ENCODE data around the gene SLC28A2. TPM values are rescaled to one million over a fixed set of nuclear protein-coding genes. Genes with fewer than 3 reads are reported as not detected.

SLC28A2 gene
- total and polyA plus RNA-seq, 8 donors = 0.09 to 0.22 TPM; not detected in 6

DNA sequence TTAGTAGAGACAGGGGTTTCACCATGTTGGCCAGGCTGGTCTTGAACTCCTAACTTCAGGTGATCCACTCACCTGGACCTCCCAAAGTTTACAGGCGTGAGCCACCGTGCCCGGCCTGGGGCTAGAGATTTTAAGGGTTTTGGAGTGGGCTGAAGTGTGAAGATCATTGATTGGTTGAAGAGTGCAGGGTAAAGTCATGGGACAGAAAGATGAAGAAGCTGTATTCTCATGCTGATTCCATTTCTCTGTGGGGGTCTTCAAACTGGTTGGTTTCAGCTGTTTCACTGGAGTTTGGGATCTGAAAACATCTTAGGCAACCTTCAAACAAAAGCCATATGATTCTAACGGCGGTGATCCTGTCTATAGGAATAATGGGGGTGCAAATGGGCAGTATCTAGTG lies 74.2 kb downstream of the SLC28A2 start:
- no peak for TF ChIP-seq CTCF (IDR thresholded peaks at IDR 0.05)
- Histone ChIP-seq H3K27me3 (no peaks in the 10 kb centered on the region), H3K4me1 (peaks cover 0 to 10% (median 0%) of the 10 kb centered on the region in 3 donors), H3K36me3 (no peaks in the 10 kb centered on the region), H3K27ac (no peak overlapping the region), H3K9me3 (no peaks in the 10 kb centered on the region), H3K4me3 (no peak overlapping the region)
- ATAC-seq = no peak
- intact Hi-C loops (cut with DNase I) = no loop called here
- DNase-seq = no peak
- 87 to 90% methylated on average over 5 of the region's 5 CpGs for WGBS, 2 donors
- no peak for FAIRE-seq

DNA sequence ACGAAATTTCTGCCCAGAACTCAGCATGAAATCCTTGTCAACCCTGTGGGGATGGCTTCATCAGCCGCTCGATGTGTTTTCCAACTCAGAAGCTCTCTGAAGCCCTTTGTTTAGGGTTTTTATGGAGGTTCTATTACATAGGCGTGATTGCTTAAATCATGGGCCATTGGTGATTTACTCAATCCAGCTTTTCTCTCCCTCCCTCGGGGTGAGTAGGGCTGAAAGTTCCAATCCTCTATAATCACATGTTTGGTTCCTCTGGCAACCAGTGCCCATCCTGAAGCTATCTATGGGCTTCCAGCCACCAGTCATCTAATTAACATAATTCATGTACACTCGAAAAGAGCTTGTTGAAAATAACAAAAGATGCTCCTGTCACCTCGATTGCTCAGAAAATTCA lies 74.7 kb downstream of the SLC28A2 start:
- no peak for FAIRE-seq
- intact Hi-C loops (cut with DNase I) = no loop called here
- Histone ChIP-seq H3K36me3 (no peaks in the 10 kb centered on the region), H3K4me3 (no peak overlapping the region), H3K27me3 (no peaks in the 10 kb centered on the region), H3K27ac (no peak overlapping the region), H3K4me1 (peaks cover 0 to 15% (median 0%) of the 10 kb centered on the region in 3 donors), H3K9me3 (no peaks in the 10 kb centered on the region)
- TF ChIP-seq CTCF (IDR thresholded peaks at IDR 0.05) = no peak
- ATAC-seq = no peak
- DNase-seq = no peak
- 84 to 85% methylated on average over 7 of the region's 7 CpGs for WGBS, 2 donors

Other genes starting within 250 kb of the SLC28A2 start
- 10 to 100 TPM in 2 of 6 donors, 1 to 10 TPM in 4; 6.4 to 14.7 (median 8.9) TPM for gene SORD, start 229.0 kb upstream of the SLC28A2 start, total RNA-seq
- 1 to 10 TPM; 2.1 to 8.9 TPM for gene SORD, start 229.0 kb upstream of the SLC28A2 start, polyA plus RNA-seq
- gene DUOX2, start 138.1 kb upstream of the SLC28A2 start, total RNA-seq = 10 to 100 TPM in 2 of 6 donors, 1 to 10 TPM in 1, under 1 TPM in 3; 0.46 to 32.2 (median 1.0) TPM
- gene DUOX2, start 138.1 kb upstream of the SLC28A2 start, polyA plus RNA-seq = under 1 TPM; 0.15 to 0.35 TPM
- gene DUOXA2, start 137.9 kb upstream of the SLC28A2 start, total RNA-seq = 10 to 100 TPM in 1 of 6 donors, 1 to 10 TPM in 1, under 1 TPM in 2, not detected in 2; 0.35 to 17.0 (median 3.9) TPM
- gene DUOXA2, start 137.9 kb upstream of the SLC28A2 start, polyA plus RNA-seq = under 1 TPM in 1 of 2 donors, not detected in 1; 0.16 TPM
- under 1 TPM in 3 of 6 donors, not detected in 3; 0.17 to 0.22 (median 0.19) TPM for gene DUOXA1, start 122.4 kb upstream of the SLC28A2 start, total RNA-seq
- under 1 TPM; 0.11 to 0.14 TPM for gene DUOXA1, start 122.4 kb upstream of the SLC28A2 start, polyA plus RNA-seq
- gene DUOX1, start 122.2 kb upstream of the SLC28A2 start, total RNA-seq = under 1 TPM; 0.14 to 0.97 (median 0.47) TPM
- under 1 TPM; 0.16 to 0.27 TPM for gene DUOX1, start 122.2 kb upstream of the SLC28A2 start, polyA plus RNA-seq
- 1 to 10 TPM; 1.0 to 3.7 (median 1.9) TPM for gene SHF, start 64.3 kb upstream of the SLC28A2 start, total RNA-seq
- gene SHF, start 64.3 kb upstream of the SLC28A2 start, polyA plus RNA-seq = 1 to 10 TPM; 2.3 to 3.2 TPM
- gene GATM, start 126.3 kb downstream of the SLC28A2 start, total RNA-seq = 1,000 to 10,000 TPM in 4 of 6 donors, 100 to 1,000 TPM in 2; 862 to 1,576 (median 1,249) TPM
- 100 to 1,000 TPM; 343 to 367 TPM for gene GATM, start 126.3 kb downstream of the SLC28A2 start, polyA plus RNA-seq